ENCODE data around the gene PTPRM. TPM values are rescaled to one million over a fixed set of nuclear protein-coding genes. Genes with fewer than 3 reads are reported as not detected.
A peak's percentile ranks its signal among the peaks of the same experiment; 100 is the strongest.

The PTPRM gene
- total and polyA plus RNA-seq, 2 experiments from 2014 or later, result 1.6 to 5.3 TPM

DNA sequence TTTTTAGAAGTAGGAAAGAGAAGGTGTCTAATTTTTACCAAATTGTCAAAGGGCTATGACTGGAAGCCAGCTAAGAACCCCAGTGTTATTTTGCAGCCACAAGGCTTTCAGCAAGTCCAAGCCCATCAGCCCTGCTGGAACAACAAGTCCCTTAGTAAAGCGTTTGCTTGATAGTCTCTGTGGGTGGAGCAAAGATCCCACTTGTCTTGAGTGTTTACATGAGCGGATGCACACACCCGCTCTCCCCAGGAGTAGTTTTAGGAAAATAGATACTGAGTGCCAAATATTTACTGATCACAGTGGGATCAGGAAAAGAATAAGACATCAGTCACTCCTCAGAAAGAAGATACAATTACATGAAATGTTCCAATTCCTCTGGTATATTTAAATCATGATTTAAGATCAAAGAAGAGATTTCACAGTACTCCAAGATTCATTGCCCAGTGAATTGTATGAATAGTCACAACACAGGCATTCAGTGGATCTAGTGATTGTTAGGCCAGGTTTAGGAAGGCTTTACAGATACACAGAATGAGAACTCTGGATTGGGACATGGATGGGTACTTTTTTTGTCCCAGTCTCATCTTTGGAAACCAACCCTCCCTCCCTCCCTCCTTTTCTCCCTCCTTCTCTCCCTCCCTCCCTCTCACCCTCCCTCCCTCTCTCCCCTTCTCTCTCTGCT lies 514.9 kb downstream of the PTPRM start (continued):
- TF ChIP-seq, protein P1, sequence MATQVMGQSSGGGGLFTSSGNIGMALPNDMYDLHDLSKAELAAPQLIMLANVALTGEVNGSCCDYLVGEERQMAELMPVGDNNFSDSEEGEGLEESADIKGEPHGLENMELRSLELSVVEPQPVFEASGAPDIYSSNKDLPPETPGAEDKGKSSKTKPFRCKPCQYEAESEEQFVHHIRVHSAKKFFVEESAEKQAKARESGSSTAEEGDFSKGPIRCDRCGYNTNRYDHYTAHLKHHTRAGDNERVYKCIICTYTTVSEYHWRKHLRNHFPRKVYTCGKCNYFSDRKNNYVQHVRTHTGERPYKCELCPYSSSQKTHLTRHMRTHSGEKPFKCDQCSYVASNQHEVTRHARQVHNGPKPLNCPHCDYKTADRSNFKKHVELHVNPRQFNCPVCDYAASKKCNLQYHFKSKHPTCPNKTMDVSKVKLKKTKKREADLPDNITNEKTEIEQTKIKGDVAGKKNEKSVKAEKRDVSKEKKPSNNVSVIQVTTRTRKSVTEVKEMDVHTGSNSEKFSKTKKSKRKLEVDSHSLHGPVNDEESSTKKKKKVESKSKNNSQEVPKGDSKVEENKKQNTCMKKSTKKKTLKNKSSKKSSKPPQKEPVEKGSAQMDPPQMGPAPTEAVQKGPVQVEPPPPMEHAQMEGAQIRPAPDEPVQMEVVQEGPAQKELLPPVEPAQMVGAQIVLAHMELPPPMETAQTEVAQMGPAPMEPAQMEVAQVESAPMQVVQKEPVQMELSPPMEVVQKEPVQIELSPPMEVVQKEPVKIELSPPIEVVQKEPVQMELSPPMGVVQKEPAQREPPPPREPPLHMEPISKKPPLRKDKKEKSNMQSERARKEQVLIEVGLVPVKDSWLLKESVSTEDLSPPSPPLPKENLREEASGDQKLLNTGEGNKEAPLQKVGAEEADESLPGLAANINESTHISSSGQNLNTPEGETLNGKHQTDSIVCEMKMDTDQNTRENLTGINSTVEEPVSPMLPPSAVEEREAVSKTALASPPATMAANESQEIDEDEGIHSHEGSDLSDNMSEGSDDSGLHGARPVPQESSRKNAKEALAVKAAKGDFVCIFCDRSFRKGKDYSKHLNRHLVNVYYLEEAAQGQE (IDR thresholded peaks at IDR 0.05; ENCODE audit: unreplicated experiment), result no peak
- TF ChIP-seq, protein P2, sequence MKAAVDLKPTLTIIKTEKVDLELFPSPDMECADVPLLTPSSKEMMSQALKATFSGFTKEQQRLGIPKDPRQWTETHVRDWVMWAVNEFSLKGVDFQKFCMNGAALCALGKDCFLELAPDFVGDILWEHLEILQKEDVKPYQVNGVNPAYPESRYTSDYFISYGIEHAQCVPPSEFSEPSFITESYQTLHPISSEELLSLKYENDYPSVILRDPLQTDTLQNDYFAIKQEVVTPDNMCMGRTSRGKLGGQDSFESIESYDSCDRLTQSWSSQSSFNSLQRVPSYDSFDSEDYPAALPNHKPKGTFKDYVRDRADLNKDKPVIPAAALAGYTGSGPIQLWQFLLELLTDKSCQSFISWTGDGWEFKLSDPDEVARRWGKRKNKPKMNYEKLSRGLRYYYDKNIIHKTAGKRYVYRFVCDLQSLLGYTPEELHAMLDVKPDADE (IDR thresholded peaks at IDR 0.05), result no peak

DNA sequence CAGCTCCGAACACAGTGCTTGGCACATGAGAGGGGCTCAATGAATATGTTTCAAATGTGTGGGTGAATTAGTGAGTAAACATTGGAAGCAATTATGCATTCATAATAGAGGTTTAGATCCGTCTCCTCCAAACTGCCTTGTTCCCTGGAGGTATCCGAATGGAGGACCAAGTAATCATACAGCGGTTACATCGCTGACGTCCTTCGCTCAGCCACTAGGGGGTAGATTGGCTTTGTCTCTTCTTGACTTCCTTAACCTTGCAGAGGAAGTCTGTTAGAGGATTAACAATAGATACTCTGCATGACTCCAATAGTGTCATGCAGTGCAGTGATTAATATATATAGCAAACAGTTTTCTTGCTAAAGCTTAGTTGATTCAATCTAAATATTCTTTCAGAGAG lies 517.0 kb downstream of the PTPRM start:
- DNase-seq (ENCODE audit: low spot score) (peak; percentile 92), ATAC-seq (peak; percentile 97)
- TF ChIP-seq NANOG (IDR thresholded peaks at IDR 0.05; ENCODE audit: borderline replicate concordance), result peak; percentile 93
- no peak for TF ChIP-seq EZH2 (IDR thresholded peaks at IDR 0.05; ENCODE audit: low read depth, unreplicated experiment)
- TF ChIP-seq CREB1 (CRISPR knock-in tag; IDR thresholded peaks at IDR 0.05; ENCODE audit: low read depth), result peak; percentile 69; the same call in 1 of the 2 replicates
- TF ChIP-seq POLR2AphosphoS5 (IDR thresholded peaks at IDR 0.05; ENCODE audit: low read depth), result no peak
- TF ChIP-seq, protein P3, sequence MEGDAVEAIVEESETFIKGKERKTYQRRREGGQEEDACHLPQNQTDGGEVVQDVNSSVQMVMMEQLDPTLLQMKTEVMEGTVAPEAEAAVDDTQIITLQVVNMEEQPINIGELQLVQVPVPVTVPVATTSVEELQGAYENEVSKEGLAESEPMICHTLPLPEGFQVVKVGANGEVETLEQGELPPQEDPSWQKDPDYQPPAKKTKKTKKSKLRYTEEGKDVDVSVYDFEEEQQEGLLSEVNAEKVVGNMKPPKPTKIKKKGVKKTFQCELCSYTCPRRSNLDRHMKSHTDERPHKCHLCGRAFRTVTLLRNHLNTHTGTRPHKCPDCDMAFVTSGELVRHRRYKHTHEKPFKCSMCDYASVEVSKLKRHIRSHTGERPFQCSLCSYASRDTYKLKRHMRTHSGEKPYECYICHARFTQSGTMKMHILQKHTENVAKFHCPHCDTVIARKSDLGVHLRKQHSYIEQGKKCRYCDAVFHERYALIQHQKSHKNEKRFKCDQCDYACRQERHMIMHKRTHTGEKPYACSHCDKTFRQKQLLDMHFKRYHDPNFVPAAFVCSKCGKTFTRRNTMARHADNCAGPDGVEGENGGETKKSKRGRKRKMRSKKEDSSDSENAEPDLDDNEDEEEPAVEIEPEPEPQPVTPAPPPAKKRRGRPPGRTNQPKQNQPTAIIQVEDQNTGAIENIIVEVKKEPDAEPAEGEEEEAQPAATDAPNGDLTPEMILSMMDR (conservative IDR thresholded peaks at IDR 0.05; ENCODE audit: low read depth in 2 of 2), result peak; percentile 72 to 78
- H3K9me2 ChIP-seq (ENCODE audit: insufficient read depth), result peaks cover 3% of the 10 kb centered on the region; the same call in 1 of the 2 replicates
- Mint-ChIP-seq H3K4me1 (peaks cover 54% of the 10 kb centered on the region), H3K27me3 (ENCODE audit: insufficient read depth, low read depth, poor library complexity) (peaks cover 13% of the 10 kb centered on the region), H3K9me3 (peaks cover 3% of the 10 kb centered on the region; the same call in 2 of the 3 replicates), H3K36me3 (ENCODE audit: low read depth) (no peaks in the 10 kb centered on the region), H3K4me3 (no peak overlapping the region), H3K27ac (no peak overlapping the region)
- H4K20me1 ChIP-seq (replicated peaks; ENCODE audit: insufficient read depth), result no peaks in the 10 kb centered on the region
- no peaks in the 10 kb centered on the region for H3F3A ChIP-seq (replicated peaks; ENCODE audit: low read depth)
- H3K4me3 ChIP-seq, result 0 out of 2 replicates have a peak overlapping the region, but pooled peaks have one; percentile 6
- peaks cover 44% of the 10 kb centered on the region for H3K4me1 ChIP-seq (ENCODE audit: insufficient read depth)
- no peaks in the 10 kb centered on the region for H3K36me3 ChIP-seq (ENCODE audit: insufficient read depth)
- H3K4me2 ChIP-seq, result peak overlapping the region; percentile 52
- no peak overlapping the region for H3K27ac ChIP-seq (ENCODE audit: low read depth)
- H2AFZ ChIP-seq, result no peak overlapping the region
- no peaks in the 10 kb centered on the region for H3K79me2 ChIP-seq (replicated peaks; ENCODE audit: insufficient read depth)
- no peaks in the 10 kb centered on the region for H3K27me3 ChIP-seq (ENCODE audit: insufficient read depth)
